Stimulated activated CD4-positive, alpha-beta T cell treated with anti-CD3 and anti-CD28 coated beads, Interleukin-15, amount 100 ng/mL, for 48 hours (primary cell): ENCODE measurements around the gene SLC16A2.
"Not testable (repeated sequence)": the region's sequence is repeated elsewhere in the genome, so short reads cannot be mapped to it uniquely, and the experiment has no call there.

ENCODE experiments used
- DNase-seq, 2 donors: peaks; one replicate each; pipeline ENCODE4 v3.0.0-alpha.2; 2020; ENCODE audit warnings: low read depth in 2 of 2

Gene SLC16A2

DNA sequence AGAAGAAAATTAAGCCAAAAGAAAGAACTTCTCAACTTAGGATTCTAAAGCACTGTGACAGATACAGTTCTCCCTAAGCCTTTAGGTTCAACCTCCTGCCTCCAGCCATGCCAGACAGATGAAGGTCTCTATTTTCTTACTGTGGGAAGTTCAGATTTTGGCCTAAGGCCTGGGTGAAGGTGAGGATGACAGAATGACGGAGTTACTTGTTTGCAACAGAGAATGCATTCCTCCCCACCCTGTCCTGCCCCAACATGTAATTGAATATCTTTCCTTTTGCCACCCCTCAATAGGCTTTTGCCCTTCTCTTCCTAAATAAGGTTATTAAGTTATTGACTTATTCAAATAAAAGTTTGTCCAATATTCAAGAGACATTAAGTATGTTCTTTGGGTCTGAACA lies 25.6 kb downstream of the SLC16A2 start:
- no peak for DNase-seq

GRCh38 chrX:74448669-74449068 lies 27.4 kb downstream of the SLC16A2 start:
- no peak for DNase-seq

- no peak for DNase-seq
Observed at GRCh38 chrX:74449322-74449936, 28.1 kb downstream of the SLC16A2 start.

- no peak for DNase-seq
Observed at GRCh38 chrX:74449937-74450330, 28.6 kb downstream of the SLC16A2 start.

GRCh38 chrX:74450803-74451449 lies 29.6 kb downstream of the SLC16A2 start:
- DNase-seq: peak in 1 of 2 donors; percentile 5

DNA sequence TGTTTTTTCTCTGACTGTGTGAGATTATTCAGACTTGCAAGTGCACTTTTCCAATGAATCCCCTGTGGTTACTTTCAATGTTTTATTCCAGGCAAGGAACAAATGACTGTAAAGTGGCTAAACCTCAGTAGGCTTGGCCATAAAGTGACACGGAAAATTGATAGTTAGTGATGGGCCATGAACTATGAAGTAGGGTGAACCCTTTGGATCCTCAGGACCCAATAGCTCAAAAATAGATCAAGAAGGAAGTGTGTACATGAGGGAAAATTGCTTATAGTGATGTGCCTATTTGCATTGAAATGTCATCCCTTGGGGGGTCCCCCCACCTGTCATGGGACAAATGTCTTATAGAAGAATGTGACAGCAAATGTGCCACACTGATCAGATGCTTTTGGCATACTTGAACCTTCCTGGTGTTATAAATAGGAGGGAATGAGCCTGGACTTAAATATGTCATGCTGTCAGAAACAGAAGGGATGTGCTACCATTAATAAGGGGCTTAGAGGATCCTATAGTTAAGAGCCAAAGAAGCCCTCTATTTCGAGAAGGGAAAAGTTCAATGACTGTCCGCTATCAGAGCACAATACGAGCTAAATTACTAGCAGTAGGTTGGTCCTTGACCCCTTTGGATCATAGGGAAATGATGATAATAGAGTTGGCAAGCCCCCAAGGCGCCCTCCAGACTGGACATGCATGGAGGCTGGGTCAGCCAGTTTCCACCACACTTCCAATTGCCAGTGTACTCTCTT lies 30.3 kb downstream of the SLC16A2 start:
- no peak for DNase-seq

DNA sequence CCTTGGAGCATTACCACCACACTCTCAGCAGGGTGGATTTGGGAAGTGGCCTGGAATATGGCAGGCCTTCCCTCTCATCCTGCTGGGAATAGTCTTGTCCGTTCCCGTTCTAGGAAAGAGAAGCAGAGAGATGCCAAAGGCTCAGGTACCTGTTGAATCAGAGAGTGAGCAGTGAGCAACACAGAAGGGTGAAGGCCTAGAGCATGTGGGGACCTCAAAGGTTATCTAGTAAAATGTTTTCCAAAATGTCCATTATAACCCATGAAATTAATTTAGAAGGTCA lies 30.8 kb downstream of the SLC16A2 start:
- DNase-seq: no peak

DNA sequence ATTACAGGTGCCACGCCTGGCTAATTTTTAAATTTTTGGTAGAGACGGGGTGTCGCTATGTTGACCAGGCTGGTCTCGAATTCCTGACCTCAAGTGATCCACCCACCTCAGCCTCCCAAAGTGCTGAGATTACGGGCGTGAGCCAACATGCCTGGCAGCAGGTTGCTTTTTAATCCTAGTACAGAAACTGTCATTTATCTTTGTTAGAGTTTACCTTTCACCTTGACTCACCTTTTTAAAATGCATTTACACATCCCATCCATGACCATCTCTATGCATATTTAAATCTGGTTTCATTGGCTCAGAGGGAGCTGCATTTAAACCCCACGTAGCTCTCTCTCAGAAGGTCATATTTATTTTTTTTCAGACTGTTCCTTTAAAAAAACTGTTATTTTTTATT lies 31.9 kb downstream of the SLC16A2 start:
- no peak for DNase-seq

GRCh38 chrX:74454233-74454632 lies 32.9 kb downstream of the SLC16A2 start:
- not testable (repeated sequence) for DNase-seq

GRCh38 chrX:74458736-74459135 lies 37.4 kb downstream of the SLC16A2 start:
- DNase-seq: no peak

DNA sequence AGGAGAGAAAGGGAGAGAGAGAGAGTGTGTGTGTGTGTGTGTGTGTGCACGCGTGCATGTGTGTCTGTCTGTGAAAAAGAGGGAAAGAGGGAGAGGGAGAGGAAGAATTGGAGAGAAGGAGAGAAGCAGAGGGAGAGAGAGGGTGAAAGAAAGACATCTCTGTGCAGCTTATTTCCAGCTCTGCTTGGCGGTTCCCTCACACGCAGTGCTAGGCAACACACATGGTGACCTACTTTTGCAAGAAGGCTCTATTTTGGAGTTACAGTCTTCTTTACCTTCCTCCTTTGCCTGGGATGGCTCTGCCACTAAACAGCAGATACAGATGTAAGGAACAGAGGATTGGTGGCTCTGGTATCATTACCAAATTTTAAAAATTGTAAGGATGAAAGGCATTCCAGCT lies 40.1 kb downstream of the SLC16A2 start:
- no peak for DNase-seq

- DNase-seq: no peak
Observed at GRCh38 chrX:74464722-74465121, 43.4 kb downstream of the SLC16A2 start.

GRCh38 chrX:74465424-74465823 lies 44.1 kb downstream of the SLC16A2 start:
- no peak for DNase-seq

DNA sequence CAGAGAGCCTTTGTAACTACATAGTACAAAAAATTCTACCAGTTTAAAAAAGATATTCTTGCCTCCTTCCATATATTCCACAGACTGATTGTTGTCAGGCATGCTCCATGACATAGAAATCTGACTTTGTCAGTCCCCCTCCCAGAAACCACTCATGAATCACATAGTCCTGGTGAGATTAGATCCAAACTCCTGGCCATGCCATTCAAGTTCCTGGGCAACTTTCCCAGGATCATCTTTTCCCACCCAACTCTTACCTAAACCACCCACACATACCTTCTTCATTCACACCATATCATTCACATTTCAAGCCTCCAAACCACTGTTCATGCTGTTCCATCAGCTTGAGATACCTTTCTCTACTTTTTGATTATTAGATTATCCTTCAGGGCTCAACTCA lies 46.4 kb downstream of the SLC16A2 start:
- no peak for DNase-seq

- not testable (repeated sequence) for DNase-seq
Observed at GRCh38 chrX:74473116-74473515, 51.8 kb downstream of the SLC16A2 start.

DNA sequence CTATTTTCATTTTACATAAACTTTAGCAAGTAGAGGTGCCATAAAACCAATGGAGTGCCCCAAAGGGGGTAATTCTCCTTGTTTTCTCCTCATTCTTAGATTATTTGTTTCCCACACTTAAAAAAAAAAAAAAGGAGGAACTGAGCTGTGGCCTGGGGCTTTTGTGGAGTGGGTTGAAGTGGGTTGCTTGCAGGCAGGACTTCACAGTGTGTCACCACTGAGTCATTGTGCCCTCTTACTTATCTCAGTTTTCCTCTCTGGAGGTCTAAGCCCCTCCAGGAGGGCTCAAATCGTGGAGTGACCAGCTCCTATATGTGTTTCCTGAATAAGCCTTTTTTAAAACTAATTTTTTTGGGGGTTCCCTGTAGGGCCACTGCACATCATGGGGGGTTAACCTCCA lies 69.0 kb downstream of the SLC16A2 start:
- DNase-seq: no peak

DNA sequence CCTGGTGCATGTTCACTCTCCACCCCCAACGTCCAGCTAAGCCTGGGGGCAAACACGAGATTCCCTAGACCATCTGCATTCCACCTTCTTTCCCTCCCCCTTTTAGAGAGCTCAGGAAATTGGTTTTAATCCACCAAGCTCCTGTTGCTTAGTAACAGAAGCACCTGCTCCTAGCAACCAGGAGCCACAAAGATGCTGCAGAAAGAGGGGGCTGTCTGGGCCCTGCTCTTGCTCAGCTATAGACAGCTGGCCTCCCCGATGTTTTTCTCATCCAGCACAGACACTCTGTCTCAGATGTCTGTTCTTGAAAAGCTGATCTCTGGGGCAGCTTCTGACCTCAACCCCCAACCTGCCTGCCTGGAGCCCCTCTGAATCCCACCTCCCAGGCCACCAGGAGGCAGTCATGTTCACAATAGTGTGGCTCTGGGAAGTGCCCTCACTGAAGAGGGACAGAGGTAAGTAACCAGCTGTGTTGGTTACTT lies 71.5 kb downstream of the SLC16A2 start:
- peak; percentile 0 to 25 for DNase-seq

- no peak for DNase-seq
Observed at GRCh38 chrX:74493806-74494205, 72.5 kb downstream of the SLC16A2 start.

DNA sequence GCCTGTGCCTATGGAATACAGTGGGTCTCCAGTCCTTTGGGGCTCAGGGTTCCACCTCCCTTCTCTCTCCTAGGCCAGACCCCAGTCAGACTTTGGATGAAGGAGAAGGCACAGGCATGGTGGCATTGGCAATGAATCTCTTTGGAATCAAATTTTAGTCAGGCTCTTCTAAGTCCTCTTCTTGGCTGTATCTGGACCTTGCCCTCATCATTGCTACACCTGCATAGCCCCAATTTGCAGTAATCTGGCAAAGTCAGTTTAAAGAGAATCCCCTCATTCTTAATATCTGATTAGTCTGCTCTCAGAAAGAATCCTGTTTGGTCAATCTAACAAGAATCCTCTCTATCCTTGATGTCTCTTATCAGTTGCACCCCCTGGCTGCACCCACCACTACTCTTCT lies 77.6 kb downstream of the SLC16A2 start:
- no peak for DNase-seq

GRCh38 chrX:74500067-74500466 lies 78.8 kb downstream of the SLC16A2 start:
- no peak for DNase-seq

DNA sequence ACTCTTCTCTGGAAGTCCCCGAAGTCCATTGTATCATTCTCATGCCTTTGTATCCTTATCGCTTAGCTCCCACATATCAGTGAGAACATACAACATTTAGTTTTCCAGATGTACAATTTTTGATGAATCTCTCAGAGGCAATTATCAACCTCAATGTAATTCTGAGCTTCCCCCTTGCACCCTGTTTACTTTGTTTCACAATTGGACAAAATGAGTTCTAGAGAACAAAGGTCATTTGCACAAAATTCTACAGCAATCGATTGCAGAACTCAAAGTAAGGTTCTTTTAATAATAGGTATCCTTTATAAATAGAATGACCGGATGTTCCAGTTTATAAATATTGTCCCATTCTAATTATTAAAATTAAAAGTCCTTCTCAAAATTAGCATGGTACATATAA lies 79.3 kb downstream of the SLC16A2 start:
- DNase-seq: no peak

GRCh38 chrX:74505437-74505836 lies 84.1 kb downstream of the SLC16A2 start:
- DNase-seq: no peak
